GM18511 (cell line): ENCODE data around the gene ADAMTS14.
"Not testable (repeated sequence)": the region's sequence is repeated elsewhere in the genome, so short reads cannot be mapped to it uniquely, and the experiment has no call there.

Experiments
- ATAC-seq: cut with Tn5 transposase; IDR thresholded peaks from one replicate; pipeline ENCODE4 v1.9.1; 2021; ENCODE audit warnings: mild to moderate bottlenecking, moderate library complexity; ENCODE audit not compliant: unreplicated experiment

ADAMTS14 gene

DNA sequence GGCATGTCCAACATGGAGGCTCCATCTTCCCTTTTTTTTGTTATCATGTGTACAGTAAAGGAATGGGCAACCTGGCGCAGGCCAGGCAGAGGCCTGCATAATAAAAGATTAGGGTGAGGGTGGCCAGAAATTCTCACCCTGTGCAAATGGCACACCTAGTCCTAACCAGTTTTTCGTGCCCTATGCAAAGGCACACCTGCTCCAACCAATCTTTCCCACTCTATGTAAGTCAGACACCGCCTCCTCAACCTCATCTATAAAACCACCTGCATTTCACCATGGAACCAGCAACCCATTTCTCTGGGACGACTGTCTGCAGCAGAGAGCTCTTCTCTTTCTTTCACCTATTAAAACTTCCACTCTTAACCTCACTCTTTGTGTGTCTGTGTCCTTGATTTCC, 96.8 kb downstream of the ADAMTS14 start:
- no peak for ATAC-seq

DNA sequence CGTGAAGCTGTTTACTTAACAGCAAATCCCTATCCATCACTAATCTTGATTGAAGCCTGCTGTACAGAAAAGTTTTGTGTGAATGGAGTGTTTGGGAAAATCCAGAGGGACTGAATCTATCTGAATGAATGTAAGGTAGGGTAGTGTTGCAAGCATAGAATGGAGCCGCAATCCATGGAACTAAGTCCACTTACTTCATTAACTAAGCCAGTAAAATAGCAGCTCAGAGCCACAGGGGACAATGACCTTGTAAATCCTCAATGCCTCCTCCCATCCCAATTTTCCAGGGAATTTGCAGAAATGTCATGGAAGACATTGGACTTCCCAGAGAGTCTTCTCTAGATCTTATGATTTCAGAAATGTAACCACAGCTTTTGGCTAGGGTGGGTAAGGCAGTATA, 97.7 kb downstream of the ADAMTS14 start:
- no peak for ATAC-seq

DNA sequence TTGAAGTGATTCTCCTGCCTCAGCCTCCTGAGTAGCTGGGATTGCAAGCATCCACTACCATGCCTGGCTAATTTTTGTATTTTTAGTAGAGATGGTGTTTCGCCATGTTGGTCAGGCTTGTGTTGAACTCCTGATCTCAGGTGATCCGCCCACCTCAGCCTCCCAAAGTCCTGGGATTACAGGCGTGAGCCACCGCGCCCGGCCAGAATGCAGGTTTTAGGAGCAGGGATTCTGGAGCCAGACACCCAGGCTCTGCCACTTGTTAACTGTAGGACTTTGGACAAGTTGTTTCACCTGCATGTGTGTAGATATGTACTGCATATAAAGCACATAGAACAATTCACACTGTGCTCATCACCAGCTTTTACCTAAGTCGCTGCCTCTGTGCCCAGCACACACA, 98.2 kb downstream of the ADAMTS14 start:
- ATAC-seq: not testable (repeated sequence)

DNA sequence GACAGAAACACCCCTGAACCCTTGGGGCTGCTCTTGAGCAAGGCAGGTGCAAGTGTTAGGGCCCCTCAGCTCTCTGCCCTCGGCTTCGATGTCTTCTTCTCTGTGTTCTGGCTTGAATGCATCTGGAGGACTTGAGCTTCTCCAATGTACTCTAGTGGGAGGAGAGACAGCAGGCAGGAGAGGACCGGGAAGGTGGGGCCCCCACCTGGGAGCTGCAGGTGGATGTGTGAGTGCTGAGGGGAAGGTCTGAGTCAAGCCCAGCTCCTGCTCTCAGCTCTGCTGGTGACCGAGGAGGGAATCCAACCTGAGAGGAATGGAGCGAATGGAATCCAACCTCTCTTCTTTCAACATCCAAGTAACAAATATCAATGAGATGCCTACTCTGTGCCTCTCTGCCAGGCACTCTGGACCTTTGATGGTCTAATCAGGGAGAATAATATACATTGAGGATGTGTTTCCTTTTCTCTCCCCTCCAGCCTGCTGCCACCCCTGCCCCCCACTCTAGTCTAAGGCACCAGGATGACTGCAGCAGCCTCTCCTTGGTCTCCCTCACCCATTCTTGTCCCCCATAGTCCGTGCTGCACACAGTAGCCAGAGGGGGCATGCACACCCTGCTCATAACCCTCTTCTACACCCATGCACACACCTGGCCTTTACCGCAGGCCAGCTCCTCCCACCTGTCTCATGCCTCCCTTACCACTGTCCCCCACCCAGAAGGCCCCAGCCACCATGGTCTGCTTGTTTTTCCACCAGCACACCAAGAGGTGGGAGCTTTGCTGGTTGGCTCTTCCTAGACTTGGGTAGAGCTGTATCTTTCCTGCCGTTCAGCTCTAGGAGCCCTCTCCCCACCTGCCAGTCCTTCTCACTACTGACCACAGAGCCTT, 99.2 kb downstream of the ADAMTS14 start:
- ATAC-seq: no peak

DNA sequence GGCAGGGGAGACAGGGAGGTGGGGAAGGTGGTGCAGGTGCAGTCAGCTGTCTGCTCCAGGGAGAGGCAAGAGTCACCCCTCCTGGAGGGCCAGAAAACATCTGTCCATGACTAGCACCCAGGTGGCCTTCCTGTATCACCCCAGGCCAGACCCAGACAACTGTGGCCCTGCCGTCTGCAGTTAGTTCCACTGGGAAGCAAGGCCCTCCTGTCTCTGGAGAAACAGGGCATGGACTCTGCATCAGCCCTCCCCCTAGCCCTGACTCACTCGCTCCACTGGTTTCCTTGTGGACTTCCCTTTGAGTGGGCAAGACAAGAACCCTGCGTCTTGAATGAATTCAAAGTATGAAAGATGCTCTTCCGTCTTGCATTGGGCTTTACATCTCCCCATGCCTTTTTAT, 100.3 kb downstream of the ADAMTS14 start:
- no peak for ATAC-seq

DNA sequence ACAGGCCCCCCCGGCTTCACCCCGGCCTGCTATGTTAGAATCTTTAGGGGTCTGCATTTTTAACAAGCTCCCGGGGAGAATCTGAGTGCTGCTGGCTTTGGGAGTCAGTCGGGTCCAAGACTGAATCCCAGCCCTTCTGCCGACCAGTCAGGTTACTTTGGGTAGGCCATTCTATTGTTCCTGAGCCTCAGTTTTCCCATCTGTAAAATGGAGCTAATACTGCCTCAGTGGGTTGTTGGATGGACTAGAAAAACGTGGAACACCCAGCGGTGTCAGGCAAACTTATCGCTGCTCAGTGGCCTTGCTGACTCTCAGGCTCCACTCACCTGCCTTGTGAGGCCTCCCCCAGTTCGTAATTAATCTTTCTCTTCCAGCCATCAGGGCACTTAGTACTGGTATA, 101.2 kb downstream of the ADAMTS14 start:
- no peak for ATAC-seq

DNA sequence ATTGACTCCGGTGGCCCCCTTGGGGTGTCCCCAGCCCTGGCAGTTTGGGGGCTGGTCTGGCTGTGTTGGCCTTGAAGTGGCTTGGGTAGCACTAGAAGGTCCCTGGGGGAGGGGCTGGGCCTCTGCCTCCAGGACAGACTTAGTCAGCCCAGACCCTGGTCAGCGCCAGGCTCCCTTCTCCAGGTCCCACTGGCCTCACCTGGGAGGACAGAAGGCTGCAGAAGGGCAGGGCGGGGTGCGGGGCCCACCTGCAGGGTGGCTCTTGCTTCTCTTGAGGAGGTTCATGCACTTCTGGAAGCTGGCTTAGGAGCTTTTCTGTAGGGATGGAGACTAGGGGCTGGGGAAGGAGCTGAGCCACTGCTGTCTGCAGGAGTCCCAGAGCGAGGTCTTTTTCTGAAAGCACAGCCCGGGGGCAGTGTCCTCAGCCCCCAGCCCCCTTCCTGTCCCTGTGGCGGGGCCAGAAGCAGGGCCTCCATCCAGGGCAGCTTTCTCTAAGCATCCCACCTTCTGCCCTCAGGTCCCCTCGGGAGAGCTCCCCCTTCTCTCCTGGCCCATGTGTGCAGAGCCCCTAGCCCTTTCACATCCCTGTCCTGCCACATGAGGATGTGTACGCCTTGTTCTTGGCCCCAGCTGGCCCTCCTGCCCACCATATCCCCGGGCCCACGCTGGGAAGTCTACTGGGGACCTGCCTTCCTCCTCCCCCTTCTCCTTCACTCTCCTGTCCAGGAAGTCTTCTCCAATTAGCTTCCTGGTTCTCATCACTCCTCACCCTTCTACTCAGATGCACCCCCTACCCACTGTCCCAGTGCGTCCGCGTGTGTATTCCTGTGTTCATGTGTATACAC, 101.9 kb downstream of the ADAMTS14 start:
- no peak for ATAC-seq

DNA sequence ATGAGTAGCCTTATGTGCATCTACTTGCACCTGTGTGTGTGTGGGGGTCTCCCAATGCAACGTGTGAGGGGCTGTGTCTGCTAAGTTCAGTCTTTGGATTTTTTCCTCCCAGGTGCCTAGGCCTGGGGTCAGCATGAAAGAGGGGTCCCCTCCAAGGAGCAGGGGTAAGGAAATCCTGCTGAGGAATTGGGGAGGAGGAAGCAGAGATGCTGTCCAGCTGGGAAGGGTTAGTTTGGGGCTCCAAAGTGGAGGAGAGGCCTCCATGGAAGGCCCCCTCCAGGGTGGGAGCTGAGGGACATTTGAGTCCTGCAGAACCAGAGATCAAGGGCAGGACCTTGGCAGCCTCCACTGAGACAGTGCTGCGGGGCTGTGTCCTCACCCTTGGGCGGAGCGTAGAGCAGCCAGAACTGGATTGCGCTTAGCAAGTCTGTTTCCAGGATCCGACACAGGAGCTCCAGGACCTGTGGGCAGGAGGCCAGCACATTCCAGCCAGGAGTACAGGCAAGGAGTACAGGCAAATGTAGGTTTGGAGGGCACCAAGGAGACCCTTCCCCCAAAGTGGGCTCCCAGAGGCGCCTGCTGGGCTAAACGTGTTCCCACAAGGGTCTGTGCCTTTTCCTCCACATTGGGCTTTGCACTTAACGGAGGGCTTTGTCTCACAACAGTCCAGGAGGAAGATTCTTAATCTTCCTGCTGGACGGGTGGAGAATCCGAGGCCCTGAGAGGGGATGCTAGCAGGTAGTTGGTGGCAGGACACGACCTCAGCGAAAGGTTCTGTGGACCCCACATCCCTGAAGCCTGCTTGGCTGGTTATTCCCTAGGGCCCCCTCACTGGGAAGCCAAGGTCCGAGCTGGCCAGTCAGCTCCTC, 102.7 kb downstream of the ADAMTS14 start:
- no peak for ATAC-seq

DNA sequence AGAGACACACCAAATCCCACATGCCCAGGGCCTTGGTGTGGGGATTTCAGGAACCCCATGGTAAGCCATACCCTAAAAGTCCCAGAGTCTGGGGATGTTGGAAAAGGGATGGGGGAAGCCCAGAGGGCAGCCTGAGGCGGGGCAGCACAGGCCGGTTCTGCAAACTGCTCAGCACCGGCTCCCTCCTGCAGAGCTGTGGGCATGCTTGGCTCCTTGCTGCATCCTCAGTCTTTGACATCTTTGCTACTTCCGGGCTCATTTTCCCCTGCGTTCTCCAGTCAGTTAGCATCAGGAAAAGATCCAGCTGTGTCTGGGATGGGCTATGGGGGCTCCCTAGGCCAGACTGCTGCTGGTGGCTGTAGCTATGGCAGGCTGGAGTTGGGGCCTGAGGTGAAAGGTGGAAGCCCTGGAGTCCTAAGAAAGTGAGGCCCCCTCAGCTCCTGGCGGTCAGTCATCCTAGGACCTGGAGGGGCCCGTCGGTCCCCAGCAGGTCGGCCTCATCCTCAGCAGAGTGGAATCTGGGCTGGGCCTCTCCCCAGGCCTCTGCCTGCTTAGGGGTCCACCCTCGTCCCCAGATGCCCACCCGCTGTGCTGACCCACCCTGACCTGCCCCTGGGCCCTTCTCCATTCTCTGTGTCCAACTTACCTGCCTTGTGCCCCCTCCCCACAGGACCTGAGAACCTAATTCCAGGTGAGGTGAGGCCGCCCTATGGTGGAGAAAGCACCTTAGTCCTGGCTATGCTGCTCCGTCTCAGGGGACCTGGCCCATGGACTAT, 103.6 kb downstream of the ADAMTS14 start:
- no peak for ATAC-seq

DNA sequence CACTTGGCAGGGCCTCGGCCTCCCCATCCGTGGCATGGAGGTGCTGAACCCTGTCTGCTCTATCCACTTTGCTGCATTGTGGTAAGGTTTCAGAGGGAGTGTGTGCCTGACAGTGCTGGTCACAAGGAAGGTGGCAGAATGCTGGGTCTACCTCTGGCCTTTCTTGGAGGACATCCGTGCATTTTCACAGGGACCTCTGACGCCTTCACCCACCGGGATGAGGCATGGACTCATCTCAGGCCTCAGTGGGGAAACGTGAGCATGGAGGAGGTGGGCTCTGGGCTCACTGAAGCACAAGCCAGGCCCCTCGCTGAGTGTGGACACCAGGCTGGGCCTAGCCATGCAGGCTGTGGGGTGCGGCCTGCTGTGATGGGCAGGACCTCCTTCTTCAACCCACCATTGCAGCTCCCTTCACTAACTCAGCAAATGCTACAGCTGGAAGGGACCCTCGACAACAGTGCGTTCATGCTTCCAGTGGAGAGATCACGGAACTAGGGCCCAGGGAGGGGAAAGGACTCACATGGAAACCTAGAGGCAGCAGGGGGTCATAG, 104.2 kb downstream of the ADAMTS14 start:
- ATAC-seq: no peak

DNA sequence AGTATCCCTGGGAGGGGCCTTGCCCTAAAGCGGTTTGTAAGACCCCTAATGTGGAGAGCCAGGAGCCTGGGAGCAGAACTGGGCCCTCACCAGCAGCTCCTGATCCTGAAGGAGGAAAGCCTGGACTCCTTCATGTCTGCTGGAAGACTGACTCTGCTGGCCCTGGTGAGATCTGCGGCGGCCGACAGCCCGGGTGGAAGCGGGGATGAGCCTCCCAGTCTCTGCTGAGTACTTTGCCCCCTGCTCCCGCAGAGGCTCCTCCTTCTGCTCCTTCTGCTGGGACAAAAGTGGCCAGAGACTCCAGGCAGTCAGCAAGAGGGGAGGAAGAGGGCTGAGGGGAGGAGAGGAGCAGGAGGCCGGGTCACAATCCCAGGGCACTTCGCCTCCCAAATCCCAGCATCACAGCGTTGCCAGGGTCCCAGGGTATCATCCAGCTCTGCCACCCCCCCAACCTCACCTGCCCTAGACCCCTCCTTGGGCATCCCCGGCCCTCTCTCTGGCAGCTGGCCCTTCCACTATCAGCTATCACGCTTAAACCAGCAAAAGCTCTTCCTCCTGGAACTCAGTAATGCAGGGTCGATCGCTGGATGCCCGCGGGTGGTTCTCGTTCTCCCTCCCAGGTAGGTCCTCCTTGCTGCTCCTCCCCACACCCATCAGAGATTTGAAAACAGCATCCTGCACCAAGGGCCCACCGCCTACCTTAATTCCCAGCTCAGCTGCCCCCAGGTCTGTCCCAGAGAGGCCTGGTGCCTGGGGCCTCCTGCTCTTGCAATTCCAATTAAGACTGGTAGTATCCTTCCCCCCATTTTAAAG, 105.0 kb downstream of the ADAMTS14 start:
- ATAC-seq: no peak

DNA sequence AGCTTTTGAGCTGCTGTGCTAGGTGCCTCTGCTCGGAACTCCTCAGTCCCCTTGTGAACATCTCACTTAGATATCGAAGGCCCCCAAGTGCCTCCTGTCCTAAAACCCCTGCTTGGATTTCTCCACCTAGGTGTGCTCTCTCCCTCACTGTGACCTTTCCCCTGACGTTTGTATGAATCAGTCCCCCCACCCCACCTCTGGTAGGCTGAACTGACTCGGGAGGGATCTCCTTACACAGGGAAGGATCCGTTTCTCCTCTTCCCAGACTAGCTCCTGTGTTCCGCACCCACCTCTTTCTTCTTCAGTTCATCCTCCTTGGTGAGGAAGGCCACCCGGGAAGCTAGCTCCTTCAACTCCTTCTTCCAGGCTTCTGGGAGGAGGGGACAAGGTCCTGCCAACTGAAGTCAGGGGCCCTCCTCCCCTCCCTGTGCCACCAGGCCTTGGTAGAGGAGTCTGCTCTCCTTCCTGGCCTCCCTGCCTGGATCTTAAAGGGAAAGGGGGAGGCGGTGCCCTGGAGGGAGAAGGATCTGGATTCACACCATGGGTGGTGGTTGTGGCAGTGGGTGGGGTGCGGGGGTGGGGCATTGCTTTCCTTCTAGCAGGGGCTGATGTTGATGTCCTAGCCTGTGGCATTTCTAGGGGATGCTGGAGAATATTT, 106.1 kb downstream of the ADAMTS14 start:
- ATAC-seq: no peak

DNA sequence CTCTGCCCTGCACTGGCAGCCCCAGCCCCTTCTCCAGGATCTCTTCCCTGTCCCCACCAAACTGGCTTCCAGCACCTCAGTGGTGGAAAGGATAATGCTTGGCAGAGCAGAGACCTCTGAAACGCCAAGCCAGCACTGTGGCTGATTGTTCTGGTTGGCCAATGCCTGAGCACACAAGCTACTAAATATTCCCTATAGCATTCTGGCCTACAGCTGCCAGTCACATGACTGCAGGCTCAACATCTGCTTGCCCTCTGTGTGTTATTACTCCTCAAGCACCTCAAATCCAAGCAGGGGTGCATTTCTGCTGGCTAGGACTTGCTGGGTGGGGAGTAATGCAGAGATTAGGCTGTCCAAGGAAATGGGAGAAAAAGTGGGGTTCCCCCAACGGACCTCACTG, 106.8 kb downstream of the ADAMTS14 start:
- no peak for ATAC-seq

DNA sequence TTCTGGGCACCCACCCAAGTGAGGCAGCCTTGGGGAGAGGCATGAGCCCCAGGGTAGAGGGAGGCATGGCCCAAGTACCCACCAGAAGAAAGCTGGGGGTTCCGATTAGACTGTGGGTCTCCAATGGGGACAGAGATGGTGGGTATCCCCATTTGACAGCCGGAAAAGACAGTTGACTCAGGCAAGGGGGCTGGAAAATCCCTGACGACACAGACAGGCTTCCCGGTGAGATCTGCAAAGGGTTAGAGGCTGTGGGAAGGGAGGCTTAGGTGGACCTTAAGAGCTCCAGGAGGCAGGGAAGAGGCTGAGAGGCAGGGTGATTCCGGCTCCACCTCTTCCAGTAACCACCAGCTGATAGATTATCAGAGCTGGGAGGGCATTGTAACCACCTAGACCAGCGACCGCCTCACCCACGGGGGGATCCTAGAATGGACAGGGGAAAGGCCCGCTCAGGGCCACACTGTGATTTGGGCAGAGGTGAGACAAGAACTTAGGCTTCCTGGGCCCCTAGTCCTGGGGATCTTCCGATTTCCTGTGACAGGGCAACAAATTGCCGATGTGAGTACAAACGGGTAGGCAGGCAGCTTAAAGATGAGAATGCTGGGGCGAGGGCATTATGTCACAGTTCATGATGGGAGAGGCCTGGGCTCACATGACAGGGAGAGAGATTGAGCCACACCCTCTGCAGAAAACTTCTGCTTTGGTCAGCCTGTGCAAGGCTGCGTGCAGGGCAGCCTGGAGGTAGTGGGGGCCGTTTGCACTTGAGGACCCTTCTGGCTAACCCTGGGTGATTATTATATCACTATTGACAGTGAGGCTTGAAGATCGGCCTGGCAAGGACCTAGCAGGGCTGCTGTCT, 107.4 kb downstream of the ADAMTS14 start:
- no peak for ATAC-seq

DNA sequence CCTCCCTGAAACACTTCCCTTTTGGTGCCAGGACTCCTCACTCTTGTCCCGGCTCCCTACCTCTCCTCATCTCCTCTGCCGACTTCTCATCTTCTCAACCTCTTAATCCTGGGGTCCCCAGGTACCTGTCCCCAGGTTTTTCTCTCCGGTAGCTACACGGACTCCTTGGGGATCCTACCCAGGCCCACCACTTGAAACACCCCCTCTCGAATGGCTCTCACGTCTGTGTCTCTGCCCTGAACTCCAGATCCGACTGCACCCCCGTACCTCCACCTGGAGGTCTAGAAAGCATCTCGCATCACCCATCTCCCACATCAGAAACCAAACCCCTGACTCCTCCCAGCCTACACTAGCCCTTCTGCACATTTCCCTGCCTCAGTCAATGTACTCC, 108.1 kb downstream of the ADAMTS14 start:
- no peak for ATAC-seq

DNA sequence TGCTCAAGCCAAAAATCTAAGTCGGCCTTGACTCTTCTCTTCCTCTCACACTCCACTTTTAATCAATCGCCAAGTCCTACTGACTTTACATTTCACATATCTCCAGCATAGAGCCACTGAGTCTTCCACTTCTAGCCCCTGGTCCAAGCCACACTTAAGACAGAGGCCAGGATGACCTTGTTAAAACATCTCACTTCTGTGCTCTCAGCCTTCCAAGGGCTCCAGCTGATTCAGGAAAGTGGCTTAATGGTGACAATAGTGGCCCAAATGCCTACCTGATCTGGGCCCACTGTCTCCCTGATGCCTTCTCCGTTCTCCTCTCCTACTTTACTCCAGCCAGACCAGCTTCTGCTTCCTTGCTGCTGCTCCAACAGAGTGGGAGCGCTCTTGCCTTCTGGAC, 108.5 kb downstream of the ADAMTS14 start:
- ATAC-seq: no peak

DNA sequence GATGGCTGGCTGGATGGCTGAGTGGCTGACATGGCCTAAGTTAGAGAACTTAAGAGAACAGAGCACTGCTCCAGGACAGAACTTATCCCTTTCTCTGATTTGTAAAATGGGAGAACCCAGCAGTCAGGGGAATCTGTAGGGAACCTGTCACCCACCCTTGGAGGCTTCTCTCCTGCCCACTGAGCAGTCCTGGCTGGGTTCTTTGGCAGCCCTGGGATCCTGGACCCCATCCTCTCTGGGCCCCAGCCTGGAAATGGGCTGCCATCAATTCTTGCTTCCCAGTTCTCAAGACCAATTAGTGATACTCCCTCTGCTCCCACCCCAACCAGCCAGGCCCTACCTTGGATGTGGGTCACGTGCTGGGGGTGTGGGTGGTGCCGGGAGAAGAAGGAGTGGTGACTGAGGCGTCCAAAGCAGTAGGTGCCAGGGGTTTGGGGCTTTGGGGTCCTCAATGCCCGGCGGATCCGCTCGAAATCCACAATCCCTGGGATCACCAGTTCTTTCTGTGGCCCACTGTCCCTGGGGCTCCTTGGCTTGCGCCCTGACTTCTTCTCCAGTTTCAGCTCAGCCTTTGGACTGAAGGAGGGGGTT, 109.2 kb downstream of the ADAMTS14 start:
- no peak for ATAC-seq
